Mesothelial cell of epicardium (in vitro differentiated cells): ENCODE measurements around the gene WDR88. TPM values are rescaled to one million over a fixed set of nuclear protein-coding genes. Genes with fewer than 3 reads are reported as not detected.

Source experiments
- DNase-seq, 2 experiments: peaks; one replicate each; pipeline ENCODE4 v3.0.0; 2021; ENCODE audit warnings: low spot score in 2 of 2; ENCODE audit not compliant: unreplicated experiment in 2 of 2
- H3K27ac Mint-ChIP-seq: 2 replicates; pipeline ENCODE4 v1.8.0; 2021; ENCODE audit warnings: mixed read lengths
- H3K27me3 Mint-ChIP-seq: 2 replicates; pipeline ENCODE4 v1.8.0; 2021; ENCODE audit warnings: low read depth, mixed read lengths
- H3K36me3 Mint-ChIP-seq: 2 replicates; pipeline ENCODE4 v1.8.0; 2021; ENCODE audit warnings: mixed read lengths
- H3K4me1 Mint-ChIP-seq: 2 replicates; pipeline ENCODE4 v1.8.0; 2021; ENCODE audit warnings: mixed read lengths
- H3K4me3 Mint-ChIP-seq: 2 replicates; pipeline ENCODE4 v1.8.0; 2021; ENCODE audit warnings: mild to moderate bottlenecking, moderate library complexity, mixed read lengths
- H3K9me3 Mint-ChIP-seq: 2 replicates; pipeline ENCODE4 v1.8.0; 2021; ENCODE audit warnings: mixed read lengths
- total RNA-seq: library from RNA; stranded (reverse); gene quantifications from 3 replicates; pipeline ENCODE4 v1.2.1, GENCODE V29; 2021
- TF ChIP-seq, protein P1 (sequence below): fragments of 200-600 bp; sonication (generic); IDR thresholded peaks from one replicate; pipeline ENCODE4 v1.5.0; 2021; ENCODE audit warnings: antibody characterized with exemption; ENCODE audit not compliant: unreplicated experiment

Gene WDR88
- total RNA-seq, 1 donor from 2014 or later: not detected

GRCh38 chr19:33196446-33197193 is 64.7 kb downstream of the WDR88 start:
- peaks cover 2% of the 10 kb centered on the region for H3K4me1 Mint-ChIP-seq
- TF ChIP-seq, protein P1, sequence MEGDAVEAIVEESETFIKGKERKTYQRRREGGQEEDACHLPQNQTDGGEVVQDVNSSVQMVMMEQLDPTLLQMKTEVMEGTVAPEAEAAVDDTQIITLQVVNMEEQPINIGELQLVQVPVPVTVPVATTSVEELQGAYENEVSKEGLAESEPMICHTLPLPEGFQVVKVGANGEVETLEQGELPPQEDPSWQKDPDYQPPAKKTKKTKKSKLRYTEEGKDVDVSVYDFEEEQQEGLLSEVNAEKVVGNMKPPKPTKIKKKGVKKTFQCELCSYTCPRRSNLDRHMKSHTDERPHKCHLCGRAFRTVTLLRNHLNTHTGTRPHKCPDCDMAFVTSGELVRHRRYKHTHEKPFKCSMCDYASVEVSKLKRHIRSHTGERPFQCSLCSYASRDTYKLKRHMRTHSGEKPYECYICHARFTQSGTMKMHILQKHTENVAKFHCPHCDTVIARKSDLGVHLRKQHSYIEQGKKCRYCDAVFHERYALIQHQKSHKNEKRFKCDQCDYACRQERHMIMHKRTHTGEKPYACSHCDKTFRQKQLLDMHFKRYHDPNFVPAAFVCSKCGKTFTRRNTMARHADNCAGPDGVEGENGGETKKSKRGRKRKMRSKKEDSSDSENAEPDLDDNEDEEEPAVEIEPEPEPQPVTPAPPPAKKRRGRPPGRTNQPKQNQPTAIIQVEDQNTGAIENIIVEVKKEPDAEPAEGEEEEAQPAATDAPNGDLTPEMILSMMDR: no peak
- DNase-seq: no peak
- no peaks in the 10 kb centered on the region for H3K9me3 Mint-ChIP-seq
- H3K27me3 Mint-ChIP-seq: peaks cover 14% of the 10 kb centered on the region
- H3K27ac Mint-ChIP-seq: no peak overlapping the region
- H3K36me3 Mint-ChIP-seq: peaks cover 3% of the 10 kb centered on the region
- peak overlapping the region; percentile 42 for H3K4me3 Mint-ChIP-seq

- H3K4me1 Mint-ChIP-seq: peaks cover 2% of the 10 kb centered on the region
- no peak overlapping the region for H3K27ac Mint-ChIP-seq
- TF ChIP-seq, protein P1: no peak
- DNase-seq: no peak
- no peak overlapping the region for H3K4me3 Mint-ChIP-seq
- H3K9me3 Mint-ChIP-seq: no peaks in the 10 kb centered on the region
- H3K27me3 Mint-ChIP-seq: peaks cover 5% of the 10 kb centered on the region
- peaks cover 3% of the 10 kb centered on the region for H3K36me3 Mint-ChIP-seq
Measured at GRCh38 chr19:33197591-33198000, 65.7 kb downstream of the WDR88 start.

DNA sequence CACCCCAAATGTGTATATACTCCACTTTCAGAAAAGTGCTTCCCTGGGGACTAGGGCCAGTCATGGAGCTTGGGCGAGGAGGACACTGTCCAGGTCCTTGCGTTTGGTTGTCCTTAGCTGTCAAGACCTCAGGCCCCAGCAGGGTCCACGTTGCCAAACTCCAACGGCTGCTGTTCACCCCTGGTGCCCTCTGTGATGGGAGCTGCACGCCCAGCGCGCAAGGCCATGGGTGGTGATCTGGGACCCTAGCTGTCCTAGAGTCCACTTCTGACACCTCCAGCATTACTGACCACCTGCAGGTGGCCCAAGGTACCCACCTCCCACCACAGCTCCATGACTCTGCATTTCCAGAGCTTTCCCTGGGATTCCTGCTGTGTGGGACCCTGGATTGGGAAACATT is 66.3 kb downstream of the WDR88 start:
- peaks cover 2% of the 10 kb centered on the region for H3K27me3 Mint-ChIP-seq
- H3K4me3 Mint-ChIP-seq: no peak overlapping the region
- no peaks in the 10 kb centered on the region for H3K9me3 Mint-ChIP-seq
- H3K27ac Mint-ChIP-seq: no peak overlapping the region
- no peak for DNase-seq
- H3K4me1 Mint-ChIP-seq: peaks cover 2% of the 10 kb centered on the region
- H3K36me3 Mint-ChIP-seq: peaks cover 5% of the 10 kb centered on the region
- TF ChIP-seq, protein P1: no peak

GRCh38 chr19:33199441-33200265 is 67.7 kb downstream of the WDR88 start:
- H3K27me3 Mint-ChIP-seq: no peaks in the 10 kb centered on the region
- TF ChIP-seq, protein P1: no peak
- no peak overlapping the region for H3K4me3 Mint-ChIP-seq
- peaks cover 2% of the 10 kb centered on the region for H3K4me1 Mint-ChIP-seq
- H3K27ac Mint-ChIP-seq: no peak overlapping the region
- H3K9me3 Mint-ChIP-seq: no peaks in the 10 kb centered on the region
- peaks cover 6% of the 10 kb centered on the region for H3K36me3 Mint-ChIP-seq
- no peak for DNase-seq

DNA sequence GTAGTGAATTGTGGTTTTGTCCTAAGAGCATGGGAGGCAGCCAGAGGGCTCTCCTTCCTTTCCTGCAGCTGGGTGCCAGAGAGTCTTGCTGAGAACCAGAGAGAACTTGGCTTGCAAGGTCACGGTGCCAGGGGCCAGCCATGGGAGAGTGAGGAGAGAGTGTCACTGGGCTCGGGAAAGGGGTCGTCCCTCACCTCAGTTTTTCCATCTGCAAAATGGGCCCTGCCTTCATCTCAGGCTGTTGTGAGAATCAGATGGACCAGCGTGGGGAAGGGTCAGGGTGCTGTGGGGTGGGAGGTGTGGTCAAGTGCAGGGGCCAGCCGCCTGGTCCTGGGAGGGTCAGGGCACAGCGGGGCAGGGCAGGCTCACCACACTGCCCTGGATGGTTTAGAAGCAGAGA is 69.6 kb downstream of the WDR88 start:
- Mint-ChIP-seq H3K36me3 (peaks cover 6% of the 10 kb centered on the region), H3K27me3 (no peaks in the 10 kb centered on the region), H3K27ac (no peak overlapping the region), H3K9me3 (no peaks in the 10 kb centered on the region), H3K4me1 (no peaks in the 10 kb centered on the region), H3K4me3 (no peak overlapping the region)
- TF ChIP-seq, protein P1: no peak
- no peak for DNase-seq
